ENCODE measurements around the gene DLK2.

DLK2 gene

DNA sequence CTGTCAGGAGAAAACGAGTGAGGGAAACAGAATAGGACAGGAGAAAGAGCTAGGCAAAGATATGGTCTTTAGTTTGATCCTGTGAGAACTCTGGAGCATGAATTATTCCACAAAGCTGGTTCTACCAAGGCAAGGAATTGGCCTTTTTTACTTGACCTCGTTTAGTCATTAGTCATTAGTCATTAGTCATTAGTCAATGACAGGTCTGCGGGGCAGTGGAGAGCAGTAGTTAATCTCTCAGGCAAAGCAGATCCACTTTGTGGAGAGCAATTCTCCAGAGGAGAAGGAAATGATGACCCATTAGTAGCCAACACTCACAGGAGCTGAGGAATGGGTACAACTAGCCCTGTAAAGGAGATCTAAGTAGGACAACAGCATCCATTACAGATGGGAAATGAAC is 50.0 kb downstream of the DLK2 start:
- Mint-ChIP-seq H3K4me1 (no peaks in the 10 kb centered on the region), H3K4me3 (no peak overlapping the region), H3K9me3 (no peaks in the 10 kb centered on the region), H3K36me3 (no peaks in the 10 kb centered on the region), H3K27ac (no peak overlapping the region)
- no peak for ATAC-seq
- no peak for DNase-seq (ENCODE audit: low spot score in 2 of 2)

- Mint-ChIP-seq H3K9me3 (no peaks in the 10 kb centered on the region), H3K4me3 (no peak overlapping the region), H3K4me1 (no peaks in the 10 kb centered on the region), H3K27ac (no peak overlapping the region), H3K36me3 (no peaks in the 10 kb centered on the region)
- ATAC-seq (no peak), DNase-seq (ENCODE audit: low spot score in 2 of 2) (no peak)
These were observed 52.5 kb downstream of the DLK2 start for GRCh38 chr6:43402820-43403219.

DNA sequence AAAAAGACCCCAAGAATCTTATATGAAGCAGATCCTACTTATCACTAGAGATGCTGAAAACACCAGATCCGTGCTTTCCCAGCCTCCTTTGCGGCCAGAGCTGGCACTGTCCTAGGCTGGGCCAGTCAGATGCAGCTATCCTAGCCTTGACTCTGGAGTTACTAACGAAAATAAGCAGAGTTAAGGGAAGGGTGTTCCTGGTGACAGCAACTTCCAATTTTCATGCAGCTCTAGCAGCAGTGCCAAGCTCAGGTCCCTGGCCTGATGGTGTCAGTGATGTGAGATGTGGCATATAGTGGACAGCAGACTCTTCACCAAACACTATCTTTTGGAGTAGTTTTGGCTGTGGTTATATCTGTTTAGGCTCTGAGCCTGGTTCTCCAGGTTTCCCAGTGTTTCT is 53.6 kb downstream of the DLK2 start:
- Mint-ChIP-seq H3K27ac (no peak overlapping the region), H3K9me3 (no peaks in the 10 kb centered on the region), H3K4me3 (no peak overlapping the region), H3K36me3 (no peaks in the 10 kb centered on the region), H3K4me1 (no peaks in the 10 kb centered on the region)
- ATAC-seq, result no peak
- no peak for DNase-seq (ENCODE audit: low spot score in 2 of 2)
